ENCODE data around the gene ZNF300.

- TF ChIP-seq, protein P1, sequence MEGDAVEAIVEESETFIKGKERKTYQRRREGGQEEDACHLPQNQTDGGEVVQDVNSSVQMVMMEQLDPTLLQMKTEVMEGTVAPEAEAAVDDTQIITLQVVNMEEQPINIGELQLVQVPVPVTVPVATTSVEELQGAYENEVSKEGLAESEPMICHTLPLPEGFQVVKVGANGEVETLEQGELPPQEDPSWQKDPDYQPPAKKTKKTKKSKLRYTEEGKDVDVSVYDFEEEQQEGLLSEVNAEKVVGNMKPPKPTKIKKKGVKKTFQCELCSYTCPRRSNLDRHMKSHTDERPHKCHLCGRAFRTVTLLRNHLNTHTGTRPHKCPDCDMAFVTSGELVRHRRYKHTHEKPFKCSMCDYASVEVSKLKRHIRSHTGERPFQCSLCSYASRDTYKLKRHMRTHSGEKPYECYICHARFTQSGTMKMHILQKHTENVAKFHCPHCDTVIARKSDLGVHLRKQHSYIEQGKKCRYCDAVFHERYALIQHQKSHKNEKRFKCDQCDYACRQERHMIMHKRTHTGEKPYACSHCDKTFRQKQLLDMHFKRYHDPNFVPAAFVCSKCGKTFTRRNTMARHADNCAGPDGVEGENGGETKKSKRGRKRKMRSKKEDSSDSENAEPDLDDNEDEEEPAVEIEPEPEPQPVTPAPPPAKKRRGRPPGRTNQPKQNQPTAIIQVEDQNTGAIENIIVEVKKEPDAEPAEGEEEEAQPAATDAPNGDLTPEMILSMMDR (IDR thresholded peaks at IDR 0.05): no peak
- peak; percentile 43 to 80 (median 73) for TF ChIP-seq POLR2AphosphoS5 (IDR thresholded peaks at IDR 0.05)
- TF ChIP-seq POLR2A (IDR thresholded peaks at IDR 0.05): no peak
Observed at GRCh38 chr5:150946351-150946905, 41.6 kb upstream of the ZNF300 start.
